Hepatocyte (in vitro differentiated cells): ENCODE data around the gene MORN5. TPM values are rescaled to one million over a fixed set of nuclear protein-coding genes. Genes with fewer than 3 reads are reported as not detected.

Source experiments
- DNase-seq: peaks from one replicate; pipeline ENCODE4 v3.0.0-alpha.2; 2016; ENCODE audit warnings: low spot score
- H2AFZ ChIP-seq: fragments of 200-600 bp; sonication (generic); 2 replicates; pipeline ENCODE4 v1.6.0; 2016; ENCODE audit warnings: antibody characterized with exemption, mild to moderate bottlenecking
- H3K27ac ChIP-seq: fragments of 200-600 bp; sonication (generic); 2 replicates; pipeline ENCODE4 v1.5.1; 2016; ENCODE audit warnings: mild to moderate bottlenecking
- H3K27me3 ChIP-seq: fragments of 200-600 bp; sonication (generic); 2 replicates; pipeline ENCODE4 v1.6.1; 2016
- H3K36me3 ChIP-seq: fragments of 200-600 bp; sonication (generic); replicated peaks from 2 replicates; pipeline ENCODE4 v1.5.1; 2016; ENCODE audit warnings: low read depth; ENCODE audit not compliant: insufficient read depth
- H3K4me1 ChIP-seq: fragments of 200-600 bp; sonication (generic); 2 replicates; pipeline ENCODE4 v1.5.1; 2016; ENCODE audit warnings: mild to moderate bottlenecking, moderate library complexity; ENCODE audit not compliant: insufficient read depth
- H3K4me2 ChIP-seq: fragments of 200-600 bp; sonication (generic); 2 replicates; pipeline ENCODE4 v1.6.0; 2016
- H3K4me3 ChIP-seq: fragments of 200-600 bp; sonication (generic); 2 replicates; pipeline ENCODE4 v1.5.1; 2016; ENCODE audit warnings: mild to moderate bottlenecking
- H3K79me2 ChIP-seq: fragments of 200-600 bp; sonication (generic); 2 replicates; pipeline ENCODE4 v1.6.0; 2017; ENCODE audit warnings: mild to moderate bottlenecking
- H3K9me2 ChIP-seq: fragments of 200-600 bp; sonication (generic); replicated peaks from 2 replicates; pipeline ENCODE4 v1.6.0; 2017; ENCODE audit warnings: mild to moderate bottlenecking; ENCODE audit not compliant: insufficient read depth
- H3K9me3 ChIP-seq: fragments of 200-600 bp; sonication (generic); 2 replicates; pipeline ENCODE4 v1.5.1; 2016; ENCODE audit warnings: low read depth, mild to moderate bottlenecking
- H4K20me1 ChIP-seq: fragments of 200-600 bp; sonication (generic); 2 replicates; pipeline ENCODE4 v1.6.0; 2016; ENCODE audit warnings: mild to moderate bottlenecking; ENCODE audit not compliant: insufficient read depth, poor library complexity, severe bottlenecking
- EZH2 ChIP-seq: fragments of 200-600 bp; sonication (generic); IDR thresholded peaks from 2 replicates; pipeline ENCODE4 v1.6.1; 2016; ENCODE audit warnings: antibody characterized with exemption, mild to moderate bottlenecking, borderline replicate concordance
- EZH2phosphoT487 ChIP-seq: fragments of 200-600 bp; sonication (generic); IDR thresholded peaks from one replicate; pipeline ENCODE4 v1.6.1; 2018; ENCODE audit warnings: antibody characterized with exemption, mild to moderate bottlenecking, low read depth, moderate library complexity; ENCODE audit not compliant: unreplicated experiment, severe bottlenecking
- WGBS: methylation state at CpG from one replicate; pipeline ENCODE4 v1.1.6; 2016; ENCODE audit warnings: low lambda C conversion rate; ENCODE audit errors: missing lambda C conversion rate; 5-methylcytosine and 5-hydroxymethylcytosine counted together
- polyA plus RNA-seq: library from polyadenylated mRNA; unstranded; fragments of >200 nt; fragmentation: Nextera tagmentation; extraction: Ambion mirVana; gene quantifications from 2 replicates; pipeline ENCODE4 v1.2.1, GENCODE V29; 2016
- total RNA-seq: library from RNA; depleted of rRNA; stranded (reverse); fragments of >200 nt; gene quantifications from 2 replicates; pipeline ENCODE4 v1.2.3, GENCODE V29; 2014
- TF ChIP-seq, protein P1 (sequence below): fragments of 200-600 bp; sonication (generic); IDR thresholded peaks from 2 replicates; pipeline ENCODE4 v1.5.1; 2016; ENCODE audit warnings: antibody characterized with exemption, mild to moderate bottlenecking; ENCODE audit not compliant: poor library complexity

The MORN5 gene
- total and polyA plus RNA-seq, 2 experiments from 2014 or later = 0.95 TPM; not detected in 1

- Histone ChIP-seq H3K4me3 (no peak overlapping the region), H3K27me3 (peaks cover 9% of the 10 kb centered on the region), H3K27ac (no peak overlapping the region), H4K20me1 (no peaks in the 10 kb centered on the region), H3K9me3 (no peaks in the 10 kb centered on the region), H2AFZ (no peak overlapping the region), H3K36me3 (no peaks in the 10 kb centered on the region), H3K4me1 (peaks cover 5% of the 10 kb centered on the region), H3K9me2 (no peaks in the 10 kb centered on the region), H3K4me2 (no peak overlapping the region), H3K79me2 (no peaks in the 10 kb centered on the region)
- no peak for DNase-seq
- TF ChIP-seq, protein P1, sequence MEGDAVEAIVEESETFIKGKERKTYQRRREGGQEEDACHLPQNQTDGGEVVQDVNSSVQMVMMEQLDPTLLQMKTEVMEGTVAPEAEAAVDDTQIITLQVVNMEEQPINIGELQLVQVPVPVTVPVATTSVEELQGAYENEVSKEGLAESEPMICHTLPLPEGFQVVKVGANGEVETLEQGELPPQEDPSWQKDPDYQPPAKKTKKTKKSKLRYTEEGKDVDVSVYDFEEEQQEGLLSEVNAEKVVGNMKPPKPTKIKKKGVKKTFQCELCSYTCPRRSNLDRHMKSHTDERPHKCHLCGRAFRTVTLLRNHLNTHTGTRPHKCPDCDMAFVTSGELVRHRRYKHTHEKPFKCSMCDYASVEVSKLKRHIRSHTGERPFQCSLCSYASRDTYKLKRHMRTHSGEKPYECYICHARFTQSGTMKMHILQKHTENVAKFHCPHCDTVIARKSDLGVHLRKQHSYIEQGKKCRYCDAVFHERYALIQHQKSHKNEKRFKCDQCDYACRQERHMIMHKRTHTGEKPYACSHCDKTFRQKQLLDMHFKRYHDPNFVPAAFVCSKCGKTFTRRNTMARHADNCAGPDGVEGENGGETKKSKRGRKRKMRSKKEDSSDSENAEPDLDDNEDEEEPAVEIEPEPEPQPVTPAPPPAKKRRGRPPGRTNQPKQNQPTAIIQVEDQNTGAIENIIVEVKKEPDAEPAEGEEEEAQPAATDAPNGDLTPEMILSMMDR = no peak
- TF ChIP-seq EZH2 (no peak), EZH2phosphoT487 (no peak)
- WGBS = 82% methylated on average over 1 of the region's 1 CpG
These were observed 24.8 kb downstream of the MORN5 start for GRCh38 chr9:122184551-122184950.

GRCh38 chr9:122186301-122186700, 26.6 kb downstream of the MORN5 start:
- H3K4me3 ChIP-seq = no peak overlapping the region
- H3K9me3 ChIP-seq = no peaks in the 10 kb centered on the region
- H2AFZ ChIP-seq = no peak overlapping the region
- H3K27ac ChIP-seq = no peak overlapping the region
- no peak overlapping the region for H3K4me2 ChIP-seq
- H3K9me2 ChIP-seq = no peaks in the 10 kb centered on the region
- H3K4me1 ChIP-seq = no peaks in the 10 kb centered on the region
- peaks cover 9% of the 10 kb centered on the region for H3K27me3 ChIP-seq
- DNase-seq = no peak
- no peaks in the 10 kb centered on the region for H3K36me3 ChIP-seq
- TF ChIP-seq EZH2phosphoT487 (no peak), EZH2 (no peak)
- TF ChIP-seq, protein P1 = no peak
- no peaks in the 10 kb centered on the region for H4K20me1 ChIP-seq
- H3K79me2 ChIP-seq = no peaks in the 10 kb centered on the region
- 83% methylated on average over 5 of the region's 5 CpGs for WGBS

GRCh38 chr9:122186777-122187470, 27.2 kb downstream of the MORN5 start:
- no peaks in the 10 kb centered on the region for H3K4me1 ChIP-seq
- TF ChIP-seq EZH2 (no peak), EZH2phosphoT487 (no peak)
- TF ChIP-seq, protein P1 = no peak
- peaks cover 9% of the 10 kb centered on the region for H3K27me3 ChIP-seq
- DNase-seq = no peak
- no peak overlapping the region for H3K27ac ChIP-seq
- H3K36me3 ChIP-seq = no peaks in the 10 kb centered on the region
- no peaks in the 10 kb centered on the region for H4K20me1 ChIP-seq
- H3K4me2 ChIP-seq = no peak overlapping the region
- WGBS = 75% methylated on average over 8 of the region's 8 CpGs
- no peak overlapping the region for H2AFZ ChIP-seq
- no peak overlapping the region for H3K4me3 ChIP-seq
- H3K9me3 ChIP-seq = no peaks in the 10 kb centered on the region
- H3K9me2 ChIP-seq = no peaks in the 10 kb centered on the region
- no peaks in the 10 kb centered on the region for H3K79me2 ChIP-seq
